ENCODE results near the gene LSP1.
"Not testable (repeated sequence)": the region's sequence is repeated elsewhere in the genome, so short reads cannot be mapped to it uniquely, and the experiment has no call there.

Gene LSP1

DNA sequence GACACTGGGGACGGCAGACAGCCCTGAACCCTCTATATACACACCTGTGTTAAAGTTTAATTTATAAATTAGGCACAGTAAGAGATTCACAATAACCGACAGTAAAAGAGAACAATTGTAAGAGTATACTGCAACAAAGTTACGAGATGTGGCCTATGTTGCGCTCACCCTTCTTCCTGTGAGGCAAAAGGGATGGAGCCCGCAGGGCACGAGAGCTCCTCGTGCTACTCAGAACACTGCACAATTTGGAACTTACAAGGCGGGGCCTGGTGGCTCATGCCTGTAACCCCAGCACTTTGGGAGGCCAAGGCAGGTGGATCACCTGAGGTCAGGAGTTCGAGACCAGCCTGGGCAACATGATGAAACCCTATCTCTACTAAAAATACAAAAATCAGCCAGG lies 39.5 kb upstream of the LSP1 start:
- not testable (repeated sequence) for H3K36me3 ChIP-seq (ENCODE audit: control insufficient read depth in 1 of 2, insufficient read depth in 2 of 2, low read length in 2 of 2); H3K9me3 ChIP-seq (ENCODE audit: insufficient read depth, low read depth, low read length); H3K23ac ChIP-seq (ENCODE audit: low read length); H3K27ac ChIP-seq (ENCODE audit: low read depth, low read length); H3K79me1 ChIP-seq (ENCODE audit: low read length); H4K8ac ChIP-seq (ENCODE audit: low read depth, low read length); H2BK5ac ChIP-seq (ENCODE audit: low read depth, low read length, poor library complexity); H4K12ac ChIP-seq (ENCODE audit: low read depth, low read length); H3K4me2 ChIP-seq (ENCODE audit: low read length); H3K14ac ChIP-seq (ENCODE audit: low read length); H3K27me3 ChIP-seq (ENCODE audit: insufficient read depth, low read length); H3K4me3 ChIP-seq (ENCODE audit: low read depth, low read length); H3K18ac ChIP-seq (ENCODE audit: low read length); H4K91ac ChIP-seq (ENCODE audit: low read depth, low read length); H3K4me1 ChIP-seq (ENCODE audit: control insufficient read depth in 1 of 2, insufficient read depth in 2 of 2, low read length in 2 of 2); H2AFZ ChIP-seq (ENCODE audit: insufficient read depth, low read length, poor library complexity); H3K9ac ChIP-seq (ENCODE audit: low read length); H3K4ac ChIP-seq (ENCODE audit: low read depth, low read length); H2BK120ac ChIP-seq (ENCODE audit: insufficient read depth, low read length, poor library complexity); DNase-seq; H2BK12ac ChIP-seq (ENCODE audit: low read length); H3K79me2 ChIP-seq (ENCODE audit: control insufficient read depth, insufficient read depth, low read length, poor library complexity); H2AK5ac ChIP-seq (ENCODE audit: low read length)
- WGBS (ENCODE audit: extremely low coverage, insufficient coverage, insufficient read length) = no CpG with 5 or more reads among the region's 9 CpGs

GRCh38 chr11:1814691-1815090 lies 38.2 kb upstream of the LSP1 start:
- no peak overlapping the region for H3K4me2 ChIP-seq (ENCODE audit: low read length)
- H3K4me3 ChIP-seq (ENCODE audit: low read depth, low read length) = no peak overlapping the region
- no peak overlapping the region for H4K91ac ChIP-seq (ENCODE audit: low read depth, low read length)
- H3K9ac ChIP-seq (ENCODE audit: low read length) = no peak overlapping the region
- H2AFZ ChIP-seq (ENCODE audit: insufficient read depth, low read length, poor library complexity) = no peak overlapping the region
- peaks cover 4% of the 10 kb centered on the region for H3K9me3 ChIP-seq (ENCODE audit: insufficient read depth, low read depth, low read length)
- H2BK5ac ChIP-seq (ENCODE audit: low read depth, low read length, poor library complexity) = no peak overlapping the region
- no peaks in the 10 kb centered on the region for H3K27me3 ChIP-seq (ENCODE audit: insufficient read depth, low read length)
- no peaks in the 10 kb centered on the region for H3K4me1 ChIP-seq (ENCODE audit: control insufficient read depth in 1 of 2, insufficient read depth in 2 of 2, low read length in 2 of 2)
- no peaks in the 10 kb centered on the region for H3K79me1 ChIP-seq (ENCODE audit: low read length)
- no peaks in the 10 kb centered on the region for H3K36me3 ChIP-seq (ENCODE audit: control insufficient read depth in 1 of 2, insufficient read depth in 2 of 2, low read length in 2 of 2)
- no peak overlapping the region for H3K27ac ChIP-seq (ENCODE audit: low read depth, low read length)
- no peaks in the 10 kb centered on the region for H3K79me2 ChIP-seq (ENCODE audit: control insufficient read depth, insufficient read depth, low read length, poor library complexity)
- H3K14ac ChIP-seq (ENCODE audit: low read length) = no peak overlapping the region
- no peak overlapping the region for H4K8ac ChIP-seq (ENCODE audit: low read depth, low read length)
- no peak overlapping the region for H3K23ac ChIP-seq (ENCODE audit: low read length)
- H2AK5ac ChIP-seq (ENCODE audit: low read length) = no peak overlapping the region
- H2BK120ac ChIP-seq (ENCODE audit: insufficient read depth, low read length, poor library complexity) = no peak overlapping the region
- H3K4ac ChIP-seq (ENCODE audit: low read depth, low read length) = no peak overlapping the region
- WGBS (ENCODE audit: extremely low coverage, insufficient coverage, insufficient read length) = no CpG with 5 or more reads among the region's 10 CpGs
- H2BK12ac ChIP-seq (ENCODE audit: low read length) = no peak overlapping the region
- no peak overlapping the region for H3K18ac ChIP-seq (ENCODE audit: low read length)
- DNase-seq = no peak
- H4K12ac ChIP-seq (ENCODE audit: low read depth, low read length) = no peak overlapping the region

- WGBS (ENCODE audit: extremely low coverage, insufficient coverage, insufficient read length) = no CpG with 5 or more reads among the region's 8 CpGs
- H3K23ac ChIP-seq (ENCODE audit: low read length) = no peak overlapping the region
- no peak overlapping the region for H4K12ac ChIP-seq (ENCODE audit: low read depth, low read length)
- no peak overlapping the region for H2BK5ac ChIP-seq (ENCODE audit: low read depth, low read length, poor library complexity)
- no peak overlapping the region for H3K4me3 ChIP-seq (ENCODE audit: low read depth, low read length)
- no peak overlapping the region for H3K14ac ChIP-seq (ENCODE audit: low read length)
- H3K9me3 ChIP-seq (ENCODE audit: insufficient read depth, low read depth, low read length) = peaks cover 4% of the 10 kb centered on the region
- H2AFZ ChIP-seq (ENCODE audit: insufficient read depth, low read length, poor library complexity) = no peak overlapping the region
- H3K79me2 ChIP-seq (ENCODE audit: control insufficient read depth, insufficient read depth, low read length, poor library complexity) = no peaks in the 10 kb centered on the region
- H3K79me1 ChIP-seq (ENCODE audit: low read length) = no peaks in the 10 kb centered on the region
- H2AK5ac ChIP-seq (ENCODE audit: low read length) = no peak overlapping the region
- no peak overlapping the region for H2BK12ac ChIP-seq (ENCODE audit: low read length)
- no peak overlapping the region for H4K8ac ChIP-seq (ENCODE audit: low read depth, low read length)
- H3K36me3 ChIP-seq (ENCODE audit: control insufficient read depth in 1 of 2, insufficient read depth in 2 of 2, low read length in 2 of 2) = no peaks in the 10 kb centered on the region
- no peak overlapping the region for H3K27ac ChIP-seq (ENCODE audit: low read depth, low read length)
- no peak overlapping the region for H3K18ac ChIP-seq (ENCODE audit: low read length)
- no peaks in the 10 kb centered on the region for H3K27me3 ChIP-seq (ENCODE audit: insufficient read depth, low read length)
- no peak overlapping the region for H2BK120ac ChIP-seq (ENCODE audit: insufficient read depth, low read length, poor library complexity)
- no peak overlapping the region for H3K4ac ChIP-seq (ENCODE audit: low read depth, low read length)
- no peak overlapping the region for H3K4me2 ChIP-seq (ENCODE audit: low read length)
- no peak overlapping the region for H4K91ac ChIP-seq (ENCODE audit: low read depth, low read length)
- DNase-seq = no peak
- peaks cover 0 to 4% of the 10 kb centered on the region in 2 experiments for H3K4me1 ChIP-seq (ENCODE audit: control insufficient read depth in 1 of 2, insufficient read depth in 2 of 2, low read length in 2 of 2)
- no peak overlapping the region for H3K9ac ChIP-seq (ENCODE audit: low read length)
Observed at GRCh38 chr11:1815311-1815710, 37.6 kb upstream of the LSP1 start.

- no CpG with 5 or more reads among the region's 7 CpGs for WGBS (ENCODE audit: extremely low coverage, insufficient coverage, insufficient read length)
- DNase-seq = no peak
Observed at GRCh38 chr11:1815751-1816150, 37.1 kb upstream of the LSP1 start.

More at GRCh38 chr11:1815751-1816150, 37.1 kb upstream of the LSP1 start:
- H4K91ac ChIP-seq (ENCODE audit: low read depth, low read length) = no peak overlapping the region
- no peak overlapping the region for H2AFZ ChIP-seq (ENCODE audit: insufficient read depth, low read length, poor library complexity)
- H3K9ac ChIP-seq (ENCODE audit: low read length) = no peak overlapping the region
- H3K27me3 ChIP-seq (ENCODE audit: insufficient read depth, low read length) = no peaks in the 10 kb centered on the region
- H3K4me2 ChIP-seq (ENCODE audit: low read length) = no peak overlapping the region
- H3K79me2 ChIP-seq (ENCODE audit: control insufficient read depth, insufficient read depth, low read length, poor library complexity) = no peaks in the 10 kb centered on the region
- H3K23ac ChIP-seq (ENCODE audit: low read length) = no peak overlapping the region
- H3K4ac ChIP-seq (ENCODE audit: low read depth, low read length) = no peak overlapping the region
- peaks cover 5% of the 10 kb centered on the region for H3K9me3 ChIP-seq (ENCODE audit: insufficient read depth, low read depth, low read length)
- no peaks in the 10 kb centered on the region for H3K36me3 ChIP-seq (ENCODE audit: control insufficient read depth in 1 of 2, insufficient read depth in 2 of 2, low read length in 2 of 2)
- H3K14ac ChIP-seq (ENCODE audit: low read length) = no peak overlapping the region
- no peak overlapping the region for H4K12ac ChIP-seq (ENCODE audit: low read depth, low read length)
- H3K4me3 ChIP-seq (ENCODE audit: low read depth, low read length) = no peak overlapping the region
- peaks cover 0 to 8% of the 10 kb centered on the region in 2 experiments for H3K4me1 ChIP-seq (ENCODE audit: control insufficient read depth in 1 of 2, insufficient read depth in 2 of 2, low read length in 2 of 2)
- no peaks in the 10 kb centered on the region for H3K79me1 ChIP-seq (ENCODE audit: low read length)
- H2BK5ac ChIP-seq (ENCODE audit: low read depth, low read length, poor library complexity) = no peak overlapping the region
- no peak overlapping the region for H3K18ac ChIP-seq (ENCODE audit: low read length)
- no peak overlapping the region for H2BK12ac ChIP-seq (ENCODE audit: low read length)
- no peak overlapping the region for H4K8ac ChIP-seq (ENCODE audit: low read depth, low read length)
- no peak overlapping the region for H2AK5ac ChIP-seq (ENCODE audit: low read length)
- no peak overlapping the region for H3K27ac ChIP-seq (ENCODE audit: low read depth, low read length)
- no peak overlapping the region for H2BK120ac ChIP-seq (ENCODE audit: insufficient read depth, low read length, poor library complexity)
